ENCODE data around the gene RHCE.
"Not testable (repeated sequence)": the region's sequence is repeated elsewhere in the genome, so short reads cannot be mapped to it uniquely, and the experiment has no call there.

RHCE gene

DNA sequence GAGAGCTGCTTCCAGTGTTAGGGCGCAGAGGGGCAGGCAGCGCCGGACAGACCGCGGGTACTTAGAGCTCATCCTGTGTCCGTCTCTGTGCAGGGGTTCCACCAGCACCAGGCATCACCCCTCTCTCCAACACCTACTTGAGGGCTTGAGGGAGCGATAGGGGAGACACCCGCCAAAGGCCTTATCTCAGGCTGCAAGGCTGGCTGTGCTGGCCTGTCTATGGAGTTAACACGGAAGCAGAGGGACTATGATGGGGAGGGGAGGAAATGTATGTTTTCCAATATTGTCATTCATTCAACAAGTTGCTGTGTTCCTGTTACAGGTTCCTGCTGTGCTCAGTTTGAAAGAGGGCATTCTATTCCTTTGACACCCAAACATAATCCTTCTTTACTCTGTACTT lies at the start of gene RHCE:
Gene RHCE (minus strand): TSS at position 111 of the 400 bp plus-strand sequence. CDS start 39 bp downstream, at position 72.
- not testable (repeated sequence) for DNase-seq

DNA sequence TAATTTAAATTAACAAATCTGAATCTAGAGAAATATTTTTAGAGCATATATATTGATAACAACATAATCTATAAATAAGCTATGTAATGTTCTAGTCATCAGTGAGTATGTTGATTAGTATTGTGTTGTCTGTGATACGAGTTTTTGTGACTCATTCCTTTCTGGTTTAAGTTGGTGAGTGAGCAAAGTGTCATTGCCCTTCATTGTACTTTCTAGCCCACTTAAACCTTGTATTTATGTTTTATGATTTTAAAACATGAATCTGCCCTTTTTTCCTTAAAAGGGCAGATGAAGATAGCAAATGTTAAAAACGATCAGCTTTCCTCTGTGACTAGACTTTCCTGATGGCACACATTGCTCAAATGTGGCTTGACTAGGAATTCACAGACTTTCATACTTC lies 48.6 kb upstream of the RHCE start:
- DNase-seq = no peak

DNA sequence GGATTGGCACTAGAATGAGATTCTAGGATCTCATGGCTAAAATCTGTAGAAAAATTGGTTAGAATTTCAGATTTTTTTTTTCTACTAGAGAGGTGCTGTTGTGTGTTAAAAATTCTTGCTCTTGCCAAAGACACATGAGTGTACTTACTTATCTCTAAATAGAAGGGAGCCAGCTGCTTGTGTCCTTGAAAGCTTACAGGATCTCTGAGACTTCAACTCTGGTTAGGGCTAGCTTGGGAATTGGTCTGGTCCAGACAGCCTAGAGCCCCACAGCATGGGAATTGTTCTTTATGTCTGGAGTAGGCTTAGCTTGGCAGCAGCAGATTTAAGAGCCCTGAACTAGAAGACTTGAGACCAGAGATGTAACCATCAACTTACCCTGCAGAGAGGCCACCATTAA lies 47.4 kb upstream of the RHCE start:
- DNase-seq = no peak

DNA sequence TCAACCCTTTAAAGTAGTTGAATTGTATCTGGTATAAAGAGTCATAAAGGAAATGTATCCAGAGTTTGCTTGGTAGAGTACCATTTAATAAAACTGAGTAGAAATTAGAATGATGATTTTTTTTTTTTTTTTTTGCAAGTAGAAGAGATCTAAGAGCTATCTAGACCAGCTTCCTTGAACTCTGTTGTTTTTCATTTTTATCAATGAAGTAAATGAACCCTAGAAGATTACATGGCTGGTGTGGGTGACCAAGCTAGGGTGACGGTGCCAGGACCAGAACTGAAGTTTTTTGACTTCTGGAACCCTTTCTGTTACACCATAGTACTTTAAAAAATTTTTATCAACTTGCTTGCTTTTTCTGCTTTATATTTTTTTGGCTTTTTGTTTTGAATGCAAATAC lies 47.0 kb upstream of the RHCE start:
- no peak for DNase-seq

DNA sequence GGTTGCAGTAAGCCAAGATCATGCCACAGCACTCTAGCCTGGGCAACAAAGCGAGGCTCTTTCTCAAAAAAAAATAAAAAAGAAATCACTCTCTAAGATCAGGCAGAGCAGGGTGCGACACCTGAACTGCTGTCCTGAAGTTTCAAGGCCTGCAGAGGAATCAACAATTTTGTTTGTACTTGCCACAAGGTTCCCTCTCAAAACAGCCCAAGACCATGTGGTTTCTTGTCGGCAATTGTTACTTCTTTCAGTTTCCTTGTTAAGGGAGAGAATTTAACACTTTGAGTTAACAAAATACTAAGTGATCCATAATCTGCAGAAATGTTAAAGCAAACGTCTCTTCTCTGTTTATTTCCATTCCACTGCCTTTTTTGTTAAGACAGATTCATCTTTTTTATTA lies 46.6 kb upstream of the RHCE start:
- DNase-seq = no peak

DNA sequence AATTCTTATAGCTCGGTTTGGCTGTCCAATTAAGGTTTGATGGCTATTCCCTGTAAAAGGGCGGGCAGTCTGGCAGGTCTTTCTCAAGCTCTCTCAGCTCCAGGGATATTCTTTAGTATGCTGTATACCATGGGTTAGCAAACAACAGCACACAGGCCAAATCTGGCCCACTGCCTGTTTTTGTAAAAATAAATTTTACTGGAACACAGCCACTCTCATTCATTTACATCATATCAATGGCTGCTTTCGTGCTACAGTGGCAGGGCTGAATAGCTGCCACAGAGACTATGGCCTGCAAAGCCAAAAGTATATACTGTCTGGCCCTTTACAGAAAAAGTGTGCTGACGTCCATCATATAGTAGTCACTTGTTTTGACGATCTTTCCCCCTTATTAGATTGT lies 42.1 kb upstream of the RHCE start:
- no peak for DNase-seq

DNA sequence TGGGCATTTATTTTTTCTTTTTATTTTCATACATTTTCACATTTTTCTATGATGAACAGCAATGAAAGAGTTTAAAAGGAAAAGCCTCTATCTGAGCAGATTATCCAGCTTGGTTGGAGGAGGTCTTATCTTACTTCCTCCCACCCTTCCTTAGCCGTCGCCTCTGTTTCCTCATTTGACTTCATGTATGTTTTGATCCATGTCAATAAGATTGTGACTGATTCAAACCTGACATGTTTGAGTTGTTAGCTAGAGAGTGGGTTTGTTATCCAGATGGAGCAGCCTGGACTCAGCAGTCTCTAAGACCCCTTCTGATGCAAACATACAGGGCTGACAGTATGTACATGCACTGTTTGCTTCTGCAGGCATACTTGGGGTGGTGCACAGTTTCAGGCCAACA lies 41.2 kb upstream of the RHCE start:
- no peak for DNase-seq

DNA sequence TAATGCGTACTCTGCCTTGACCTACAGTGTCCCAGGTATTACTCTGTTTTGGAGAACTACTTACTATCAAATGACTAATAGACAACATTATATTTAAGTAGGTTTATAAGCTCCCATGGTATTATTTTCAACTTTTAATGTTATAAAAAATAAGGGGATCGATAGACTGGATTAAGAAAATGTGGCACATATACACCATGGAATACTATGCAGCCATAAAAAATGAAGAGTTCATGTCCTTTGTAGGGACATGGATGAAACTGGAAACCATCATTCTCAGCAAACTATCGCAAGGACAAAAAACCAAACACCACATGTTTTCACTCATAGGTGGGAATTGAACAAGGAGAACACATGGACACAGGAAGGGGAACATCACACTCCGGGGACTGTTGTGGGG lies 40.2 kb upstream of the RHCE start:
- not testable (repeated sequence) for DNase-seq

DNA sequence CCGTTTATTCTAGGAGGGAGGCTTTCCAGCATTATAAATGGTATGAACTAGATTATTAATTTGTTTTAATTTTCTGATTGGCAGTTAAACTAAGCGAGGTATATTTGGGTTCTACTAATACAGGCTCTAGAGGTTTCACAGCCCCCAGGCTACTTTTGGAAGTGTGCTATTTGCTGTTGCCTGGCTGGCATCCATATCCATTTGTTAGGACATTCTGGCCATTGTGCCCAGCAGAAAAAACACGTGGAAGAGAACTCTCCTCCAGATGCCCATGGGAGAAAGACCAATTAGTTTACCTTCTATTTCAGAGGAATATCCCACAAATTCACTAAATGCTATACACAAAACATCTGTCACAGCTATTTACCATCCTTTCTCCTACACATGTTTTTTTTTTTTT lies 39.4 kb upstream of the RHCE start:
- no peak for DNase-seq

DNA sequence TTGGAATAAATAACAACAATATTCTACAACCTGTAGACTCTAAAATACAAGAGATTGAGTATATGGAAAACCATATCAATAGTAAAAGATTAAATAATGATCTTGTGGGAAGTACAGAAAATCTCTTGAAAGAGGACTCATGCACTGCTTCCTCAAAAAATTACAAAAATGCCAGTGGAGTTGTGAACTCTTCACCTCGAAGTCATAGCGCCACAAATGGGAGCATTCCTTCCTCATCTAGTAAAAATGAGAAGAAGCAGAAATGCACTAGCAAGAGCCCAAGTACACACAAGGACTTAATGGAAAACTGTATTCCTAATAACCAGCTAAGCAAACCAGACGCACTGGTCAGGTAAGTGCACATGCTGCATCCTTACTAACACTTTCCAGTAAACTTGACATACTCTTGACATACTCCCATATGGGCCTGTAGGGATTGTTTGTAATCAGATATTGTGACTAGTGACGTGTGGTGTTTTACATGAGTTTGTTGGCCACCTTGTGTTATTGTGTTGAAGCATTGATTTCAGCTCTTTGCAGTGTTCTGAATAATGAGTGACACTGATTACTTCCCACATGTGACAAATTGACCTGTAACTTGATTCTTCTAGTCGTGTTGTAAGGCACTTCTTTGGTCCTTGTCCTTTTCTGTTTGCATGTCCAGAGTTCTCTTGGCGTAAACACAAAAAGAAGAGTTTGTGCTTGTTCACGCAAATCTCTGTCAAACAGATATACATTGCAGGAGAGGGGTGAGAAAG lies 38.1 kb upstream of the RHCE start:
- DNase-seq = no peak

DNA sequence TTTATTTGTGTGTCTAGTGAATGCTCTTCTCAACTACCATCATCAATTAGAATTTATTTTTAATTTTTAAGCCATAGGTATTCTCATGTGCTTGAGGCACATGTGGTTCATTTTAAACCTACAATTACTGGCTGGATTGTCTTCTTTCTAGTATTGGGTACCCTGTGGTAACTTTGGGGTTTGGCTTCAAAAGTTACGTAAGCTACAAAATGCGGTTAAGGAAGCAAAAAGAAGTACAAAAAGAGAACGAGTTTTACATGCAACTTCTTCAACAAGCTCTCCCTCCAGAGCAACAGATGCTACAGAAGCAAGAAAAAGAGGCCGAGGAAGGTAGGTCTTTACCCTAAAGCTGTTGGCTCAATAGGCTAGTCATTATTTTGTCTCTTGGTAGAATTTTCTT lies 35.9 kb upstream of the RHCE start:
- DNase-seq = no peak

DNA sequence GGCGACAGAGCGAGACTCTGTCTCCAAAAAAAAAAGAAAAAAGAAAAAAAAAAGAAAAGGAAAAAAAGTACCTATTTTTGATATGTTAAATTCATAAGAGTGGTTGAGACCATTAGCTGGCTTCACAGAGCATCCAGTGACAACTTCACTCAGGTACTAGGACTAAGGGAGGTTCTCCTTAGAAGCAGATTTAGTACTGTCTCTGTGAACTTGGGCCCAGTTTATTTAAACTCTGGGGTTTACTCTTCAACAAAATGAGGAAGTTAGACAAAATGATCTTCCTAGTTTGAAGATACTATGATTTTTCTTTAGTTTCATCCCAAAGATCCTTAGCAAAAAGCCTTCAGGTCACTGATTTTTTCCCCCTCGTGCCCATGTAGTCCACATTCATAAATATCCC lies 31.3 kb upstream of the RHCE start:
- no peak for DNase-seq

DNA sequence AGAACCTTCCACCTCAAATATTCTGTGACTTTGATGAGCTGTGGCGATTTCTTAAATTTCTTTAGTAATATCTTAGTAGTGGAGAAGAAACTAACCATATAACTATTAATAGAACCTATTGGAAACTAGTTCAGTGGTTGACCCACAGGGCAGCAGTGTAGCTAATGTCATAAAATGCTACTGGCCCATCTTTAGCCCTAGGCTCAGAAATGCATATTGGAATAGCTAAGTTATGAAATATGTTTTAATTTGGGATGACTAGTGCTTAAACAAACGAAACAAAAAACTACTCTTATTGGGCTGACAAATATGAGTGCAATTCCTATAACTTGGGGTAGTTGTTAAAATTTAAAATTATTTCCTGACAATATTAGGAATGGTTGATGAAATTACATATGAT lies 30.3 kb upstream of the RHCE start:
- no peak for DNase-seq

DNA sequence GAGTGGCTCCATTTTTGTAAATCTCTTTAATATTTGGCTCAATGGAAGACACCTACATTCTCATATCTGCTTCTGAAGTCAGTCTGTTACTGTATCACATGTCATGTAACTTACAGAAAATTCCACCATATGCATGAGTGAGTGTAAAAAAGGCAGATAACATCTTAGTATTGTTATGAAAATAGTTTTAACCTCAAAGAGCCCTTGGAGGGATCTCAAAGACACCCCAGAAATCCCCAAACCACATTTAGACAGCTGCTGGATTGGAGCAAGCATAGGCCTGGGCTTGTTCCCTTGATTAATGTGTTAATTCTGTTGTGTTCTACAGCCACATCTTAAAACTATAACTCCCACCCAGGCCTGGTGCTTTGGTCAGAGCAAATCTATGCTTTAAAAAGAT lies 26.9 kb upstream of the RHCE start:
- DNase-seq = peak; percentile 22

DNA sequence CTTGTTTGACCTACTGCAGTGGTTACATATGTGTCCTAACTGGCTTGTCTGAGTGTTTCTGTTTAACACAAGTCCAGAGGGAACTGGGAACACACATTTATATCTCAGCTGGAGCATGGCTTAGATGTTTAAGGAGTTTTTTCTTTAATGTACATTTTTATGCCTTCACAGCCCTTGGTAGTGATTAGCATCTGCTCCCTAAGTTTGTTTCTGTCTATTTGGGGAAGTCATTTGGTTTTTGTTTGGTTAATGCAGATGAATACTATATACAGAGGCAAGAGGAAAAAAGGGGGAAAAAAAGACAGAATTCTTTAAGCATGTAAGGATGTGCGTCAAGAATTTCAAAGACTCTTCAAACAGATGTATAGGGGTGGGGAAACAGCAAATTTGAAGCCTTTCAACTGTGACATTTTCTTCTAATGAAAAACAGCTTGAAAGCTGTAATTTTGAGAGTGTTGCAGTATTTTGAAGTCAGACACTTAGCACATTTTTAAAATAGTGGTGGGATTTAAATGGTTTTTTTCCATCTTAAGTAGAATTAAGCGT lies 25.4 kb upstream of the RHCE start:
- DNase-seq = no peak

DNA sequence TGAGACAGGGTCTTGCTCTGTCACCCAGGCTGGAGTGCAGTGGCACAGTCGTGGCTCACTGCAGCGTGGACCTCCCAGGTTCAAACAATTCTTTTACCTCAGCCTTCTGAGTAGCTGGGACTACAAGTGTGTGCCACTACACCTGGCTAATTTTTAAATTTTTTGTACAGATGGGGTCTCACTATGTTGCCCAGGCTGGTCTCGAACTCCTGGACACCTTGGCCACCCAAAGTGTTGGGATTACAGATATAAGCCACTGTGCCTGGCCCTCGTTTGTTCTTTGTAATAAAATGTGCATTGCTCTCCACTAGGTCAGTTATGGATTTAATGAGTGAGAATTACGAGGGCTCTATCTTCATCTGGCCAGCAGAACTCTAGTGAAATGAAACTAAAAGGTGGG lies 24.0 kb upstream of the RHCE start:
- DNase-seq = not testable (repeated sequence)

DNA sequence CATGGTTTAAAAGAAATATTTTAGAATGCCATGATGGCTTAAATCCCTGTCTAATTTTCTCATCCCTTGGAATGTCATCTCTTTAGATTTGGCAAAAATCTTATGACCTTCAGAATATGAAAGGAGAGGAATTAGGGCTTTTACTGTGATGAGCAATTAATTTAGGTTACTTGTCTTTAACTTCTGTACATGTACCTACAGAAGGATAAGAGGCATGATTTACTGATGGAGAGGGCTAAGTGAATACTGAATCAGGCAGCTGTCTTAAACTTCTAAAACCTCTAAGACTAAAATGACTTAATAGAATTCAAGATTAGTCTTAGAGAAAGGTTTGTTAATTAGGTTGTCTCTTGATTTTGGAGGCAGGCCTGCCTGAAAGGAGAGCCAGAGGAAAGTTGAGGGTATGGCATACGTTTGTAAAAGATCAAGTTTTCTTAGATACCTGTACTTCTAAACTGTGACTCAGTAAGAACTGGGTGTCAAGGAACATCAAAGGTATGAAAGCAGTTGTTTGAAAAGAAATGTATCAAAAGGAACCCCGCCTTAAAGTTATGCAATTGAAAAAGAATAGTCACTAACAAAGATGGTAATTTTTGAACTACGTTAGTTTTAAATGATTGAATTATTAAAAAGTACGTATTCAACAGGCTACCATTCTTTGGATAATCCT lies 22.5 kb upstream of the RHCE start:
- DNase-seq = no peak

DNA sequence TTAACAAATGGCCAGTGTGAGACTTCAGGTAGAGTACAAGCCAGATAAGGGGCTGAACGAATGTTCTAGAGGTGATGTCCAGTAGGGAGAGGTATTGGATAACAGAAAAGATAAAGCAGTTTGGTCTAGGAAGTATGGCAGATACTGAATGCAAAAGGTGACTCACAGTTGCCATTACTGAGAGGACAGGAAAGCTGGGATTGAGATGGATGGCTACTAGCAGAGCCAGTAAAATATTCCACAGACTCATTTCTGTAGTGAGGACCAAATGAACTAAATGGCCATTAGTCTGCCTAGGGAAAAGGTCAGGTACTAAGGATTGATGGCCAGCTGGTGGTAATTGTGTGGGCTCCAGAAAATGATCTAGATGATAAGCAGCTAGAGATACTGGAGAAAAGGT lies 21.6 kb upstream of the RHCE start:
- no peak for DNase-seq

DNA sequence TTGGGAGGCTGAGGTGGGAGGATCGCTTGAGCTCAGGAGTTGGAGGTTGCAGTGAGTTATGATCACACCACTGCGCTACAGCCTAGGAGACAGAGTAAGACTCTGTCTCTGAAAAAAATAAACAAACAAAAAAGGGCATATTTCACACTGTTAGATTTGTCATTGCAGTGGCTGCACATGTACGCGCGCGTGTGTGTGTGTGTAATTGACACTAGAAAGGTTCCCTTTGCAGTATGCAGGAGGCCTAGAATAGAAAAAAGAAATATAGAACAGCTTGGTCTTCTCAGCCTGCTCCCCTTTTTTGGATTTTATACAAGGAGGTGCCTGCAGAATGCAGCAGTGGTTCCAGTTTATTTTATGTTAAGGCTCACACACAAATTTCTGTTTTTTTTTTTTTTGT lies 18.7 kb upstream of the RHCE start:
- DNase-seq = no peak

DNA sequence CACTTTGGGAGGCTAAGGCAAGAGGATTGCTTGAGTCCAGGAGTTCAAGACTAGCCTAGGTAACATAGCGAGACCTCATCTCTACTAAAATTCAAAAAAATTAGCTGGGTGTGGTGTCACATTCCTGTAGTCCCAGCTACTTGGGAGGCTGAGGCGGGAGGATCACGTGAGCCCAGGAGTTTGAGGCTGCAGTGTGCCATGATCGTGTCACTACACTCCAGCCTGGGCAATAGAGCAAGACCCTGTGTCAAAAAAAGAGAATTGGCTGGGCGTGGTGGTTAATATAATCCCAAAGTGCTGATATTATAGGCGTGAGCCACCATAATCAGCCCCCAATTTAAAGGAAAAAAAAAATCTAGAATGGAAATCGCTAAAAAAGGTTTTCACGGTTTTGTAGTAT lies 17.0 kb upstream of the RHCE start:
- DNase-seq = no peak

DNA sequence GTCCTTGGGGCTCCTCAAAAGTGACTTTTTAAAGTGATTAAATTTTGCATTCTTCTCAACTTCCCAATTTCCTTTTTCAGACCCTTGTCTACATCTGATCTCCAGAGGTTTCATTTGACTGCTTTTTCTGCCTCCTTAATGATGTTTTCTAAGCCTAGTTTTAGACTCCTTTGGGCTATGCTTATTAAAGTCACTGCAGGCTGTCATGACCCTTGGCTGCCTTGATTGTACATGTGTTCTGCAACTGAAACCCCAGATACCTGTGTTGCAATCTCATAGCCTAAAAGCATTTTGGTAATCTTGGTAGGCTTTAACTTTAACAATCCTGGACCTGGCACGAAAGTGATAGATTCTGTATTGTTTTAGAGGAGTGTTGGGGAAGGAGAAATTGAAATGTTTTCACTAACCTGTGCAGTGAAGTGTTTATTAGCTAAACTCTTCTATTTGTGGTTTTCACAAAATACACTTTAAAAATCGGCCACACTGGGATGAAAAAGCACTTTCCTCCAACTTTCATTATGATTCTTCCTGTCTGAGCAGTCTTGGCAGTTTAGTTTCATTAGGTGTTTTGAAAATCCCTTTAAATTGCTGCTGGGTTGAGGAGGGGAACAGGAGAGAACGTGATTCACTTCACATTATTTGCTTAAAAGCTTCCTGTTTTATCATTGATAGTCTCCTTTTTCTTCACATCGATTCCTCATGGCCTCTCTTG lies 14.9 kb upstream of the RHCE start:
- peak; percentile 10 for DNase-seq

DNA sequence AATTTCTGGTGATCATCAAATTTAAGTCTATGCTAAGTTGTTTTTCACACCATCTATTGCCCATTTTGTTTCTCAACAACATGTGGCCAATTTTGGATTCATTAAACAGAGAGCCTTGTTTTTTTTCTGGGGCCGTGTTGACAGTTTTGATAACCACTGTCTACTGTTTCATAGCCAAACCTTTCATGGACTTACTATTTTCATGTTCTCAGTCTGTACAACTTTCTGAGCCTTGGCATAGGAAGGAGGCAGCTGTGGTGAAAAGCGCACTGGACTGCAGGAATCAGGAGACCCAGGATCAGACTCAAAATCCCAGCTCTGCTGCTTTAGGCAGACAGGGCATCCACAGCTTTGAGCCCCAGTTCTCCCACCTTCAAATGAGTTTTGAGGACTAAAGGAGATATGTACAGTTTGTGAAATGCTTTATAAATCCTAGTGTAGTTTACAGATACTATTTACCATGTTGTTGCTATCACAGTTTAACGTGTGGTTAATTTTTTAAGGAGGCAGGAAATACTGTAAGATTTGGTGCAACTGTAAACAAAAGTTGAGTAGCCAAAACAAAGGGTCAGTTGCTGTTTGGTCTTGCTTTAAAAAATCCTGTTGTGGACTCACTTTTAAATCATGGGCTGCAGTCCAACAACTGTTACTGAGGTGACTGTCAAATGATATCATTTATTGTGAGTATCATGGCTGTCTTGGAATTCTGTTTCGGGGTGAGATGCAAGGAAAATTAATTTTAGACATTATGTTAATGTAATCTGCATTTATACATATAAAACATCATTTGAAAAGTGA lies 13.0 kb upstream of the RHCE start:
- DNase-seq = no peak

All from CD4-positive, alpha-beta T cell treated with Interleukin-17A for 1 hour (primary cell).